ENCODE measurements around the gene ANKH.
"Not testable (repeated sequence)": the region's sequence is repeated elsewhere in the genome, so short reads cannot be mapped to it uniquely, and the experiment has no call there.

ANKH gene

GRCh38 chr5:14840624-14841023 is 31.0 kb downstream of the ANKH start:
- TF ChIP-seq, protein P1, sequence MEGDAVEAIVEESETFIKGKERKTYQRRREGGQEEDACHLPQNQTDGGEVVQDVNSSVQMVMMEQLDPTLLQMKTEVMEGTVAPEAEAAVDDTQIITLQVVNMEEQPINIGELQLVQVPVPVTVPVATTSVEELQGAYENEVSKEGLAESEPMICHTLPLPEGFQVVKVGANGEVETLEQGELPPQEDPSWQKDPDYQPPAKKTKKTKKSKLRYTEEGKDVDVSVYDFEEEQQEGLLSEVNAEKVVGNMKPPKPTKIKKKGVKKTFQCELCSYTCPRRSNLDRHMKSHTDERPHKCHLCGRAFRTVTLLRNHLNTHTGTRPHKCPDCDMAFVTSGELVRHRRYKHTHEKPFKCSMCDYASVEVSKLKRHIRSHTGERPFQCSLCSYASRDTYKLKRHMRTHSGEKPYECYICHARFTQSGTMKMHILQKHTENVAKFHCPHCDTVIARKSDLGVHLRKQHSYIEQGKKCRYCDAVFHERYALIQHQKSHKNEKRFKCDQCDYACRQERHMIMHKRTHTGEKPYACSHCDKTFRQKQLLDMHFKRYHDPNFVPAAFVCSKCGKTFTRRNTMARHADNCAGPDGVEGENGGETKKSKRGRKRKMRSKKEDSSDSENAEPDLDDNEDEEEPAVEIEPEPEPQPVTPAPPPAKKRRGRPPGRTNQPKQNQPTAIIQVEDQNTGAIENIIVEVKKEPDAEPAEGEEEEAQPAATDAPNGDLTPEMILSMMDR (IDR thresholded peaks at IDR 0.05) = no peak
- Histone ChIP-seq H3K27ac (no peak overlapping the region), H3K4me1 (no peaks in the 10 kb centered on the region), H3K4me3 (no peak overlapping the region), H3K36me3 (no peaks in the 10 kb centered on the region), H3K9me3 (no peaks in the 10 kb centered on the region), H3K27me3 (no peaks in the 10 kb centered on the region)
- no peak for DNase-seq
- intact Hi-C loops (cut with DNase I; ENCODE audit: low total_unique reads) = no loop called here

DNA sequence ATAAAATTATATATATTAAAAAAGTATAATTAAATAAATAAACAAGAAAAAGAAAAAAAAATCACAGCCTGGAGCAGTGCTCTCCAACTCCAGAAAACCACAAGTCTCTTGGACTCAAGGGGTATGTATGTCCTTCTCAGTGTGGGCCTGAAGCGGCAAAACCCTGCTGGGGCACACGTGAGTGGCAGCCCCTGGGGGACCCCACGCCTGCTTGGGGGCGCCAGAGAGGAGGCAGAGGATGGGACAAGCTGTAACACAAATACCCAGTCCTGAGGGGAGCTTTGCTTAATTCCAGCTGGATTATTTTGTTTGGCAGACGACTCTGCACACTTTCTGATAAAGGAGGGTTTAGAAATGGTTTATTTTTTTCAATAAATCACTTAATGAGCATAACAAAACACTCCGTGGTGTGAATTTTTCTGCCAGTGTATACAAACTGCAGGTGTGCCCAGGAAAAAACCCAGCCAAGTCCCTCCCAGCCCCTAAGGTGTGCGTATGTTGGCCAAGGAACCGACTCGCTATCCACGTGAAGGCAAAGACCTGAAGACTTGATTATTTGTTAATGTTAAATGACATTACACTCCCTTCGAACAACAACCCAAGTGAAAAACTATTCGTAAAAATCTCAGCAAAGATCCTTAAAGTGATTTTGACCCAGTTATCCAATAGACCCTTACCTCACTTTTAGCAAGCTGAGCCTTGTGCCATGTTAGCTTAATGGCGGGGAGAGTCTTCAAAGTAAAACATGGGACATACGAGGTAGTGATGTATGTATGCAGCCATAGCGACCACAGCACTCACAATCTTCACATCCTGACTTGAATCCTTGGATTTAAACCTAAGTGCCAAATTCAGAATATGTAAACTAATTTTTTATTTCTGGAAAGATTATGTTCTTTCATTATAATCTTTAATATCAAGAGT is 32.9 kb downstream of the ANKH start:
- intact Hi-C loops (cut with DNase I; ENCODE audit: low total_unique reads) = no loop called here
- Histone ChIP-seq H3K4me1 (peaks cover 0 to 5% (median 0%) of the 10 kb centered on the region in 4 donors), H3K9me3 (no peaks in the 10 kb centered on the region), H3K27ac (no peak overlapping the region), H3K36me3 (no peaks in the 10 kb centered on the region), H3K27me3 (no peaks in the 10 kb centered on the region), H3K4me3 (no peak overlapping the region)
- TF ChIP-seq, protein P1 (IDR thresholded peaks at IDR 0.05) = no peak
- no peak for DNase-seq

DNA sequence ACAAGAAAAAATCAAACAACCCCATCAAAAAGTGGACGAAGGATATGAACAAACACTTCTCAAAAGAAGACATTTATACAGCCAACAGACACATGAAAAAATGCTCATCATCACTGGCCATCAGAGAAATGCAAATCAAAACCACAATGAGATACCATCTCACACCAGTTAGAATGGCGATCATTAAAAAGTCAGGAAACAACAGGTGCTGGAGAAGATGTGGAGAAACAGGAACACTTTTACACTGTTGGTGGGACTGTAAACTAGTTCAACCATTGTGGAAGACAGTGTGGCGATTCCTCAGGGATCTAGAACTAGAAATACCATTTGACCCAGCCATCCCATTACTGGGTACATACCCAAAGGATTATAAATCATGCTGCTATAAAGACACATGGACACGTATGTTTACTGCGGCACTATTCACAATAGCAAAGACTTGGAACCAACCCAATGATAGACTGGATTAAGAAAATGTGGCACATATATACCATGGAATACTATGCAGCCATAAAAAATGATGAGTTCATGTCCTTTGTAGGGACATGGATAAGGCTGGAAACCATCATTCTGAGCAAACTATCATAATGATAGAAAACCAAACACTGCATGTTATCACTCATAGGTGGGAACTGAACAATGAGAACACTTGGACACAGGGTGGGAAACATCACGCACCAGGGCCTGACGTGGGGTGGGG is 34.0 kb downstream of the ANKH start:
- H3K4me1 ChIP-seq; H3K4me3 ChIP-seq; intact Hi-C loops (cut with DNase I; ENCODE audit: low total_unique reads); H3K27ac ChIP-seq; H3K27me3 ChIP-seq; H3K9me3 ChIP-seq; DNase-seq; H3K36me3 ChIP-seq: not testable (repeated sequence)

DNA sequence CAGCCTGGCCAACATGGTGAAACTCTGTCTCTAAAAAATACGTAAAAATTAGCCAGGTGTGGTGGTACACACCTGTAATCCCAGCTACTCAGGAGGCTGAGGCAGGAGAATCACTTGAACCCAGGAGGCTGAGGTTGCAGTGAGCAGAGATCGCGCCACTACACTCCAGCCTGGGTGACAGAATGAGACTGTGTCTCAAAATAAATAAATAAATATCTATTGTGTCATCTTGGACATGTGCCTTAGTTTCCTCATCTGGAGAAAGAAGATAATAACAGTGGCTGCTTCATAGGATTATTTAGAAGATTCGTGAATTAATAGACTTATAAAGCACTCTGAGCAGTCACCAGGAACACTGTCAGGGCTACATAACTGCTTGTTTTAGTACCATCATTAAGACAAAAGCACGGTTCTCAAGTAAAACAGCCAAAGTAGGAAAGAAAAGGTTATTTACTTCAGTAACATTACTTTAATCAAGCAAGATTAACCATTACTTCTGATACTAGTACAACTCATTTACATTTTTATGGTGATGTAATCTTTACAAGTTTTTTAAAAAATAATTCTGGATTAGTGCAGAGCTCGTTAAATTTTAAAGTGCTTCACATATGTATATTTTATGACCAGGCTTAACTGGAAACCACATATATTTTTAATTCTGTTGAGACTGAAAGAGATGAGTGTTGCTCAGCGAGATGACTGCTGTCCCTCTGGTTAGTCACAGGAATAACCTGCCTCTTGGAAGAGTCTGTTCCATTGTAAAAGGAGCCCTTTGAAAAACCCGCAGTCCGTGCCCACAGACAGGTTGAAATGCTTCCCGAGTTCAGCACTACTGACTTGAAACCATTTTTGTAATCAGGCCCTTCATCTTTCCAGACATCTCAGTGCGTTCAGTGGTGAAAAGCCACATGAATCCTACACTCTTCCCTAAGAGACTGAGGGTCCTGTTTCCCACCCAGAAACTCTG is 36.7 kb downstream of the ANKH start:
- H3K36me3 ChIP-seq = no peaks in the 10 kb centered on the region
- TF ChIP-seq, protein P1 (IDR thresholded peaks at IDR 0.05) = no peak
- H3K27me3 ChIP-seq = no peaks in the 10 kb centered on the region
- H3K4me3 ChIP-seq = no peak overlapping the region
- H3K27ac ChIP-seq = no peak overlapping the region
- DNase-seq = no peak
- intact Hi-C loops (cut with DNase I; ENCODE audit: low total_unique reads) = no loop called here
- no peaks in the 10 kb centered on the region for H3K9me3 ChIP-seq
- peaks cover 0 to 30% (median 18%) of the 10 kb centered on the region in 4 donors for H3K4me1 ChIP-seq

DNA sequence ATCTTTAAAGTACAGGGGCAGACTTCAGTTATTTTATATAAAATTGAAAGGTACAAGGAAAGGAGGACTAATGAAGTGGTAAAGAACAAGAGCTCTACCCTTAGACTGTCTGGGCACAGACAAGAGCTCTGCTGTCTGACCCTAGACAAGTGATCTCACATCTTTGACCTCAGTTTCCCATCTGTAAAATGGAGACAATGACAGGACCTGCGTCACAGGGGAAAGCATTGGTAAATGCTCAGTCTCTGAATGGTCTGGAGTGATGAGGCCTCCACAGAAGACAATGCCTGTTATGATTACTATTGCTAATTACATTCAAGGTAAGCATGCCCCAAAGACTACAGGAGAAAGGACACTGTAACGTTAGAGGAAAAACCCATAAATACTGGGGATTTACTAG is 37.5 kb downstream of the ANKH start:
- no peaks in the 10 kb centered on the region for H3K36me3 ChIP-seq
- TF ChIP-seq, protein P1 (IDR thresholded peaks at IDR 0.05) = no peak
- no peak overlapping the region for H3K27ac ChIP-seq
- no peak overlapping the region for H3K4me3 ChIP-seq
- H3K9me3 ChIP-seq = no peaks in the 10 kb centered on the region
- intact Hi-C loops (cut with DNase I; ENCODE audit: low total_unique reads) = no loop called here
- no peak for DNase-seq
- H3K4me1 ChIP-seq = peaks cover 0 to 38% (median 22%) of the 10 kb centered on the region in 4 donors
- H3K27me3 ChIP-seq = no peaks in the 10 kb centered on the region
